OCI-LY3 (cell line): Measurements from ENCODE around the gene RFTN1.

Source experiments
- H2AFZ ChIP-seq: fragments of 200-600, 300-600 bp; shearing (Covaris generic); 2 replicates; pipeline ENCODE4 v1.6.0; 2014; ENCODE audit warnings: antibody characterized with exemption, low read depth, low read length
- H3K27ac ChIP-seq: fragments of 200-600, 300-600 bp; sonication (generic); 2 replicates; pipeline ENCODE4 v1.5.1; 2014; ENCODE audit warnings: mild to moderate bottlenecking, low read length, moderate library complexity, mixed read lengths
- H3K27me3 ChIP-seq: fragments of 200-600, 300-600 bp; sonication (generic); 2 replicates; pipeline ENCODE4 v1.6.1; 2014; ENCODE audit warnings: low read depth, low read length, mixed read lengths
- H3K36me3 ChIP-seq: fragments of 200-600, 300-600 bp; sonication (generic); replicated peaks from 2 replicates; pipeline ENCODE3; 2014; ENCODE audit warnings: low read depth, low read length, mixed read lengths
- H3K4me1 ChIP-seq: fragments of 300-600, 200-600 bp; sonication (generic); 2 replicates; pipeline ENCODE4 v1.6.1; 2014; ENCODE audit warnings: low read length, mixed read lengths
- H3K4me2 ChIP-seq: fragments of 200-600, 300-600 bp; sonication (generic); 2 replicates; pipeline ENCODE4 v1.6.1; 2014; ENCODE audit warnings: low read length, mixed read lengths
- H3K4me3 ChIP-seq: fragments of 300-600, 200-600 bp; sonication (generic); 2 replicates; pipeline ENCODE4 v1.5.1; 2014; ENCODE audit warnings: antibody characterized with exemption, mild to moderate bottlenecking, low read length, moderate library complexity
- H3K79me2 ChIP-seq: fragments of 300-600, 200-600 bp; shearing (Covaris generic); 2 replicates; pipeline ENCODE4 v1.6.1; 2014; ENCODE audit warnings: mild to moderate bottlenecking, low read length, mixed read lengths
- H3K9ac ChIP-seq: fragments of 300-600, 200-600 bp; shearing (Covaris generic); 2 replicates; pipeline ENCODE4 v1.6.0; 2014; ENCODE audit warnings: mild to moderate bottlenecking, low read length, moderate library complexity
- H3K9me3 ChIP-seq: fragments of 200-600, 300-600 bp; shearing (Covaris generic); 2 replicates; pipeline ENCODE4 v1.6.1; 2014; ENCODE audit warnings: low read length, mixed read lengths; ENCODE audit not compliant: insufficient read depth
- H4K20me1 ChIP-seq: fragments of 200-600, 300-600 bp; sonication (generic); 2 replicates; pipeline ENCODE4 v1.6.1; 2016; ENCODE audit warnings: low read length, mixed read lengths; ENCODE audit not compliant: insufficient read depth
- EZH2phosphoT487 ChIP-seq: fragments of 200-600 bp; shearing (Covaris generic); IDR thresholded peaks from 2 replicates; pipeline ENCODE4 v1.6.1; 2018; ENCODE audit warnings: antibody characterized with exemption, mixed run types, low read depth
- TF ChIP-seq, protein P1 (sequence below): fragments of 200-600, 300-600 bp; sonication (generic); IDR thresholded peaks from 2 replicates; pipeline ENCODE4 v1.5.1; 2014; ENCODE audit warnings: antibody characterized with exemption, low read length, low read depth

The RFTN1 gene

GRCh38 chr3:16551342-16551976 lies 38.0 kb upstream of the RFTN1 start:
- Histone ChIP-seq H2AFZ (peak overlapping the region; percentile 83), H3K27me3 (0 out of 2 replicates have a peak, but pooled peaks cover 5% of the 10 kb centered on the region), H3K27ac (no peak overlapping the region), H3K4me1 (peaks cover 11% of the 10 kb centered on the region), H3K36me3 (no peaks in the 10 kb centered on the region), H3K4me2 (0 out of 2 replicates have a peak overlapping the region, but pooled peaks have one; percentile 57), H3K9ac (peak overlapping the region; percentile 20; the same call in 1 of the 2 replicates), H4K20me1 (no peaks in the 10 kb centered on the region), H3K79me2 (no peaks in the 10 kb centered on the region), H3K4me3 (no peak overlapping the region), H3K9me3 (no peaks in the 10 kb centered on the region)
- TF ChIP-seq, protein P1, sequence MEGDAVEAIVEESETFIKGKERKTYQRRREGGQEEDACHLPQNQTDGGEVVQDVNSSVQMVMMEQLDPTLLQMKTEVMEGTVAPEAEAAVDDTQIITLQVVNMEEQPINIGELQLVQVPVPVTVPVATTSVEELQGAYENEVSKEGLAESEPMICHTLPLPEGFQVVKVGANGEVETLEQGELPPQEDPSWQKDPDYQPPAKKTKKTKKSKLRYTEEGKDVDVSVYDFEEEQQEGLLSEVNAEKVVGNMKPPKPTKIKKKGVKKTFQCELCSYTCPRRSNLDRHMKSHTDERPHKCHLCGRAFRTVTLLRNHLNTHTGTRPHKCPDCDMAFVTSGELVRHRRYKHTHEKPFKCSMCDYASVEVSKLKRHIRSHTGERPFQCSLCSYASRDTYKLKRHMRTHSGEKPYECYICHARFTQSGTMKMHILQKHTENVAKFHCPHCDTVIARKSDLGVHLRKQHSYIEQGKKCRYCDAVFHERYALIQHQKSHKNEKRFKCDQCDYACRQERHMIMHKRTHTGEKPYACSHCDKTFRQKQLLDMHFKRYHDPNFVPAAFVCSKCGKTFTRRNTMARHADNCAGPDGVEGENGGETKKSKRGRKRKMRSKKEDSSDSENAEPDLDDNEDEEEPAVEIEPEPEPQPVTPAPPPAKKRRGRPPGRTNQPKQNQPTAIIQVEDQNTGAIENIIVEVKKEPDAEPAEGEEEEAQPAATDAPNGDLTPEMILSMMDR = no peak
- no peak for TF ChIP-seq EZH2phosphoT487

DNA sequence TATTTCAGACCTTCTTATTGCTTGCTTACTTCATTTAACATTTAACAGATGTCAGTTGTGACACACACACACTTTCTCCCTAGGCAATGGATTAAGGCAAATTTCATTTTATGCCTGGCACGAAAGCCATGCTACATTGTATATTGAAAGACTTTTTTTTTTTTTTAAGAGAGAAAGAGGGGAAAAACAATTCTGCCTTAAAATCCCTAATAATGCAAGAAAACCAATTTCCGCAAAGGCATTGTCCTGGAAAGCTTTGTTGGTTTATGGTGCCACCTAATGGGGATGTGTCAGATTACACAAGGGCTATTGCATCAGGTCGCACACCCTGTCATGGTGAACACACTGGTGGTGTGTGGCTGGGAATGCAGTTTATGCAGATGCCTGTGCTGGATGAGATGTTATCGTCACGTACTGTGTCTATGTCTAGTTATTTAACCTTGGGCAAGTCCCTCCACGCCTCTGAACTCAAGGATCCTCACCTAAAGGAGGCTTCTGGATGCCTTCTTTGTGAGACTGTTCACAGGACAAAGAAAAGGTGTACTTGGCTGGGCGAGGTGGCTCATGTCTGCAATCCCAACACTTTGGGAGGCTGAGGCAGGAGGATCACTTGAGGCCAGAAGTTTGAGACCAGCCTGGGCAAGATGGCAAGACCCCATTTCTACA lies 37.3 kb upstream of the RFTN1 start:
- Histone ChIP-seq H3K27me3 (0 out of 2 replicates have a peak, but pooled peaks cover 5% of the 10 kb centered on the region), H3K4me3 (peak overlapping the region; percentile 42), H3K4me1 (peaks cover 11% of the 10 kb centered on the region), H3K36me3 (no peaks in the 10 kb centered on the region), H3K4me2 (peak overlapping the region; percentile 57), H3K9ac (peak overlapping the region; percentile 20; the same call in 1 of the 2 replicates), H3K27ac (no peak overlapping the region), H3K79me2 (no peaks in the 10 kb centered on the region), H3K9me3 (no peaks in the 10 kb centered on the region), H4K20me1 (no peaks in the 10 kb centered on the region), H2AFZ (peak overlapping the region; percentile 83)
- TF ChIP-seq, protein P1 = peak; percentile 98
- no peak for TF ChIP-seq EZH2phosphoT487

- no peak overlapping the region for H3K27ac ChIP-seq
- peaks cover 11% of the 10 kb centered on the region for H3K4me1 ChIP-seq
- no peaks in the 10 kb centered on the region for H3K36me3 ChIP-seq
- 0 out of 2 replicates have a peak overlapping the region, but pooled peaks have one; percentile 4 for H2AFZ ChIP-seq
- H3K79me2 ChIP-seq = no peaks in the 10 kb centered on the region
- TF ChIP-seq EZH2phosphoT487 = no peak
- TF ChIP-seq, protein P1 = no peak
- H3K4me3 ChIP-seq = peak overlapping the region; percentile 42
- H3K4me2 ChIP-seq = peak overlapping the region; percentile 57
- H3K9me3 ChIP-seq = no peaks in the 10 kb centered on the region
- peak overlapping the region; percentile 11; the same call in 1 of the 2 replicates for H3K9ac ChIP-seq
- H3K27me3 ChIP-seq = 0 out of 2 replicates have a peak, but pooled peaks cover 5% of the 10 kb centered on the region
- no peaks in the 10 kb centered on the region for H4K20me1 ChIP-seq
These were observed 36.8 kb upstream of the RFTN1 start for GRCh38 chr3:16550305-16550675.

- Histone ChIP-seq H3K27me3 (peaks cover 5% of the 10 kb centered on the region; the same call in 1 of the 2 replicates), H3K36me3 (no peaks in the 10 kb centered on the region), H2AFZ (no peak overlapping the region), H3K9me3 (no peaks in the 10 kb centered on the region), H3K9ac (no peak overlapping the region), H3K27ac (no peak overlapping the region), H3K79me2 (no peaks in the 10 kb centered on the region), H3K4me1 (peaks cover 11% of the 10 kb centered on the region), H3K4me2 (no peak overlapping the region), H3K4me3 (no peak overlapping the region), H4K20me1 (no peaks in the 10 kb centered on the region)
- no peak for TF ChIP-seq EZH2phosphoT487
- TF ChIP-seq, protein P1 = no peak
These were observed 35.2 kb upstream of the RFTN1 start for GRCh38 chr3:16548721-16549120.
